ENCODE measurements around the gene RTN1.

GRCh38 chr14:59564366-59564765 is 306.2 kb downstream of the RTN1 start:
- TF ChIP-seq CTCF (IDR thresholded peaks at IDR 0.05; ENCODE audit: low read depth, low read length, poor library complexity, severe bottlenecking) (no peak), EZH2phosphoT487 (IDR thresholded peaks at IDR 0.05; ENCODE audit: borderline replicate concordance, low read length) (no peak)
